Tibial nerve (tissue), 4 donors: Measurements from ENCODE around the gene LYRM4.

ENCODE experiments used
- CTCF ChIP-seq, 5 experiments: fragments of 200-600 bp in 3 of 5; fragments of 450-650 bp in 2 of 5; sonication (generic) in 3 of 5; IDR thresholded peaks; one replicate each; pipeline ENCODE4 v1.5.1; 2016 to 2019; ENCODE audit warnings: antibody characterized with exemption in 5 of 5, mild to moderate bottlenecking in 3 of 5, moderate library complexity in 2 of 5
- EP300 ChIP-seq, 2 donors: sonication (generic); formaldehyde crosslinking; IDR thresholded peaks; one replicate each; pipeline ENCODE4 v1.6.1; 2017; ENCODE audit warnings: antibody characterized with exemption in 2 of 2, mild to moderate bottlenecking in 1 of 2
- POLR2A ChIP-seq, 2 donors: fragments of 450-650 bp; IDR thresholded peaks; one replicate each; pipeline ENCODE4 v1.6.1; 2017; ENCODE audit warnings: antibody characterized with exemption in 2 of 2, mild to moderate bottlenecking in 2 of 2, moderate library complexity in 2 of 2

DNA sequence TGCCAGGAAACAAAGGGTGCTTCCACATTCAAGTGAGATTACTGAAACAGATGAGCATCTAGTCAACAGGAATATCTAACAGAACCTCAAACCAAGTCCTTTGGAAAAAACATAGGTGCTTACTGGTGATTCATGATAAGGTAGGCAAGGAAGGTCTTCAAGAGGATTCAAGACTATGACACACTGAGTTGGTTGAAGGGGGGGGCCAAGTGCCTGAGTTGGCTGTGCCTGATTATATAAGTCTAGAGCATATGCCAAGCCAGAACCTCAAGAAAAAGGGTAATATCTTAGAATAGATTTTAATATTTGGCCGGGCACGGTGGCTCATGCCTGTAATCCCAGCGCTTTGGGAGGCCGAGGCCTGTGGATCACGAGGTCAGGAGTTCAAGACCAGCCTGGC is 63.7 kb downstream of the LYRM4 start:
- TF ChIP-seq CTCF (IDR thresholded peaks at IDR 0.05): no peak
- TF ChIP-seq POLR2A (IDR thresholded peaks at IDR 0.05): no peak
- no peak for TF ChIP-seq EP300 (IDR thresholded peaks at IDR 0.05)
